Measurements from ENCODE around the gene PTPRQ. TPM values are rescaled to one million over a fixed set of nuclear protein-coding genes. Genes with fewer than 3 reads are reported as not detected.

Gene PTPRQ
- total RNA-seq, 1 experiment from 2014 or later, result not detected

- Histone ChIP-seq H4K20me1 (ENCODE audit: insufficient read depth) (no peaks in the 10 kb centered on the region), H3K4me1 (replicated peaks; ENCODE audit: insufficient read depth) (no peaks in the 10 kb centered on the region), H3K79me2 (ENCODE audit: low read depth) (no peaks in the 10 kb centered on the region), H3K9me3 (ENCODE audit: insufficient read depth, low read depth) (no peaks in the 10 kb centered on the region), H3K9me2 (ENCODE audit: insufficient read depth) (no peaks in the 10 kb centered on the region), H3K4me2 (no peak overlapping the region), H3K36me3 (ENCODE audit: low read depth) (no peaks in the 10 kb centered on the region), H3K4me3 (no peak overlapping the region), H3K27me3 (ENCODE audit: insufficient read depth, low read depth) (no peaks in the 10 kb centered on the region), H3F3A (ENCODE audit: insufficient read depth, low read depth) (no peaks in the 10 kb centered on the region), H2AFZ (no peak overlapping the region), H3K27ac (no peak overlapping the region)
- intact Hi-C loops (cut with micrococcal nuclease; ENCODE audit: unreplicated experiment), result no loop called here
- DNase-seq, result no peak
- BruUV-seq (replicated peaks), result no TSS peak
- POLR2A ChIA-PET (ENCODE audit: unreplicated experiment), result no interaction called here
- TF ChIP-seq EZH2 (IDR thresholded peaks at IDR 0.05; ENCODE audit: low read depth) (no peak), CTCF (conservative IDR thresholded peaks at IDR 0.05) (no peak)
- CTCF ChIA-PET, result no interaction called here
Measured at GRCh38 chr12:80714846-80715245, 270.8 kb downstream of the PTPRQ start.

- Histone ChIP-seq H3K9me2 (ENCODE audit: insufficient read depth) (no peaks in the 10 kb centered on the region), H3K9me3 (ENCODE audit: insufficient read depth, low read depth) (no peaks in the 10 kb centered on the region), H3K27me3 (ENCODE audit: insufficient read depth, low read depth) (no peaks in the 10 kb centered on the region), H3K4me3 (no peak overlapping the region), H4K20me1 (ENCODE audit: insufficient read depth) (no peaks in the 10 kb centered on the region), H3K4me1 (replicated peaks; ENCODE audit: insufficient read depth) (no peaks in the 10 kb centered on the region), H3K79me2 (ENCODE audit: low read depth) (no peaks in the 10 kb centered on the region), H2AFZ (0 out of 2 replicates have a peak overlapping the region, but pooled peaks have one; percentile 59), H3K36me3 (ENCODE audit: low read depth) (no peaks in the 10 kb centered on the region), H3K27ac (no peak overlapping the region), H3K4me2 (no peak overlapping the region), H3F3A (ENCODE audit: insufficient read depth, low read depth) (no peaks in the 10 kb centered on the region)
- CTCF ChIA-PET, result no interaction called here
- no peak for TF ChIP-seq EZH2 (IDR thresholded peaks at IDR 0.05; ENCODE audit: low read depth)
- TF ChIP-seq CTCF (conservative IDR thresholded peaks at IDR 0.05), result no peak
- POLR2A ChIA-PET (ENCODE audit: unreplicated experiment), result no interaction called here
- BruUV-seq (replicated peaks), result no TSS peak
- DNase-seq, result no peak
- intact Hi-C loops (cut with micrococcal nuclease; ENCODE audit: unreplicated experiment), result no loop called here
Measured at GRCh38 chr12:80715713-80716249, 271.7 kb downstream of the PTPRQ start.

GRCh38 chr12:80716696-80717469, 272.8 kb downstream of the PTPRQ start, which contains the start of gene MYF5:
Gene MYF5 (plus strand): TSS chr12:80716912. CDS start chr12:80717064, 152 bp downstream.
- Histone ChIP-seq H3K27ac (no peak within 1 kb of the TSS), H3K4me2 (no peak within 1 kb of the TSS), H3F3A (ENCODE audit: insufficient read depth, low read depth) (no peaks in the 10 kb centered on the region), H3K36me3 (ENCODE audit: low read depth) (no peaks in the 10 kb centered on the region), H3K4me3 (no peak within 1 kb of the TSS), H4K20me1 (ENCODE audit: insufficient read depth) (no peaks in the 10 kb centered on the region), H3K4me1 (replicated peaks; ENCODE audit: insufficient read depth) (no peaks in the 10 kb centered on the region), H3K27me3 (ENCODE audit: insufficient read depth, low read depth) (no peaks in the 10 kb centered on the region), H3K9me2 (ENCODE audit: insufficient read depth) (no peaks in the 10 kb centered on the region), H3K79me2 (ENCODE audit: low read depth) (no peaks in the 10 kb centered on the region), H2AFZ (0 out of 2 replicates have a peak within 1 kb of the TSS, but pooled peaks have one; percentile 59), H3K9me3 (ENCODE audit: insufficient read depth, low read depth) (no peaks in the 10 kb centered on the region)
- POLR2A ChIA-PET (ENCODE audit: unreplicated experiment), result no interaction called here
- intact Hi-C loops (cut with micrococcal nuclease; ENCODE audit: unreplicated experiment), result no loop called here
- DNase-seq, result no peak
- CTCF ChIA-PET, result no interaction called here
- no TSS peak for BruUV-seq (replicated peaks)
- TF ChIP-seq EZH2 (IDR thresholded peaks at IDR 0.05; ENCODE audit: low read depth) (no peak), CTCF (conservative IDR thresholded peaks at IDR 0.05) (no peak)

All from PC-9 (cell line).